ENCODE data around the gene GNPTG. TPM values are rescaled to one million over a fixed set of nuclear protein-coding genes. Genes with fewer than 3 reads are reported as not detected.

Gene GNPTG
- total and polyA plus RNA-seq, 2 donors (not counting 3 experiments of a cell fraction or from before 2014, with no cell fraction given) = 51.6 to 109 TPM

- Histone ChIP-seq H3K9me3 (replicated peaks; ENCODE audit: control insufficient read depth, insufficient read depth, low read length) (no peaks in the 10 kb centered on the region), H3K27me3 (ENCODE audit: control insufficient read depth in 2 of 2, insufficient read depth in 2 of 2, low read length in 2 of 2) (no peaks in the 10 kb centered on the region), H4K20me1 (replicated peaks; ENCODE audit: control insufficient read depth, extremely low read depth, insufficient read depth, low read length) (no peaks in the 10 kb centered on the region), H2AFZ (ENCODE audit: low read depth, low read length) (no peak overlapping the region), H3K9ac (replicated peaks; ENCODE audit: extremely low read depth, insufficient read depth, low read length) (no peak overlapping the region), H3K4me3 (replicated peaks in 1 of 3; ENCODE audit: insufficient read depth in 1 of 3, low read depth in 1 of 3, low read length in 3 of 3) (no peak overlapping the region), H3K36me3 (ENCODE audit: control insufficient read depth in 2 of 2, extremely low read depth in 1 of 2, insufficient read depth in 2 of 2, low read length in 2 of 2) (peaks cover 0 to 11% of the 10 kb centered on the region in 2 experiments), H3K4me1 (ENCODE audit: control insufficient read depth, extremely low read depth, insufficient read depth, low read length) (peaks cover 13% of the 10 kb centered on the region), H3K27ac (ENCODE audit: insufficient read depth, low read depth, low read length) (no peak overlapping the region), H3K4me2 (ENCODE audit: insufficient read depth, low read length) (no peak overlapping the region), H3K9me1 (replicated peaks; ENCODE audit: control insufficient read depth, extremely low read depth, insufficient read depth, low read length) (no peaks in the 10 kb centered on the region), H3K79me2 (ENCODE audit: control insufficient read depth, insufficient read depth, low read length) (peaks cover 21% of the 10 kb centered on the region)
- FAIRE-seq (no peak), DNase-seq (ENCODE audit: low read depth, low spot score) (no peak)
- TF ChIP-seq GATA2 (IDR thresholded peaks at IDR 0.05; ENCODE audit: insufficient read depth, insufficient read length, low read depth, low read length) = no peak
- TF ChIP-seq, protein P1, sequence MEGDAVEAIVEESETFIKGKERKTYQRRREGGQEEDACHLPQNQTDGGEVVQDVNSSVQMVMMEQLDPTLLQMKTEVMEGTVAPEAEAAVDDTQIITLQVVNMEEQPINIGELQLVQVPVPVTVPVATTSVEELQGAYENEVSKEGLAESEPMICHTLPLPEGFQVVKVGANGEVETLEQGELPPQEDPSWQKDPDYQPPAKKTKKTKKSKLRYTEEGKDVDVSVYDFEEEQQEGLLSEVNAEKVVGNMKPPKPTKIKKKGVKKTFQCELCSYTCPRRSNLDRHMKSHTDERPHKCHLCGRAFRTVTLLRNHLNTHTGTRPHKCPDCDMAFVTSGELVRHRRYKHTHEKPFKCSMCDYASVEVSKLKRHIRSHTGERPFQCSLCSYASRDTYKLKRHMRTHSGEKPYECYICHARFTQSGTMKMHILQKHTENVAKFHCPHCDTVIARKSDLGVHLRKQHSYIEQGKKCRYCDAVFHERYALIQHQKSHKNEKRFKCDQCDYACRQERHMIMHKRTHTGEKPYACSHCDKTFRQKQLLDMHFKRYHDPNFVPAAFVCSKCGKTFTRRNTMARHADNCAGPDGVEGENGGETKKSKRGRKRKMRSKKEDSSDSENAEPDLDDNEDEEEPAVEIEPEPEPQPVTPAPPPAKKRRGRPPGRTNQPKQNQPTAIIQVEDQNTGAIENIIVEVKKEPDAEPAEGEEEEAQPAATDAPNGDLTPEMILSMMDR (IDR thresholded peaks at IDR 0.05; ENCODE audit: extremely low read depth in 1 of 2, insufficient read depth in 1 of 2, low read depth in 1 of 2, low read length in 2 of 2) = no peak
- TF ChIP-seq, protein P2, sequence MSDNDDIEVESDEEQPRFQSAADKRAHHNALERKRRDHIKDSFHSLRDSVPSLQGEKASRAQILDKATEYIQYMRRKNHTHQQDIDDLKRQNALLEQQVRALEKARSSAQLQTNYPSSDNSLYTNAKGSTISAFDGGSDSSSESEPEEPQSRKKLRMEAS (IDR thresholded peaks at IDR 0.05; ENCODE audit: insufficient read depth, insufficient read length) = no peak
- no peak for TF ChIP-seq POLR2AphosphoS5 (IDR thresholded peaks at IDR 0.05; ENCODE audit: insufficient read depth, low read depth, low read length)
- no peak for TF ChIP-seq POLR2A (IDR thresholded peaks at IDR 0.05; ENCODE audit: low read depth, low read length)
- TF ChIP-seq FOS (IDR thresholded peaks at IDR 0.05; ENCODE audit: borderline replicate concordance, insufficient read depth, low read length) = no peak
- TF ChIP-seq EZH2 (IDR thresholded peaks at IDR 0.05; ENCODE audit: borderline replicate concordance, low read depth, low read length, severe bottlenecking) = no peak
- POLR2A ChIA-PET = no interaction called here
- intact Hi-C loops (cut with micrococcal nuclease) (no loop called here), dilution Hi-C loops (cut with MboI; ENCODE audit: extremely low pct_ligation_motif_present, low sequenced_read_pairs) (no loop called here)
- BruUV-seq (replicated peaks) = no TSS peak
- CTCF ChIA-PET = interaction anchor here (2.2 kb wide), 1 partner anchor 16 kb away, joined by 5 read pairs; no protein-coding TSS in a partner anchor
Observed at GRCh38 chr16:1347962-1348361, 3.8 kb upstream of the GNPTG start.
